ENCODE results near the gene GBGT1. TPM values are rescaled to one million over a fixed set of nuclear protein-coding genes. Genes with fewer than 3 reads are reported as not detected.

Gene GBGT1
- total and polyA plus RNA-seq, 2 of the 4 experiments (the other 2 are of a cell fraction) = 1.8 to 3.2 TPM

DNA sequence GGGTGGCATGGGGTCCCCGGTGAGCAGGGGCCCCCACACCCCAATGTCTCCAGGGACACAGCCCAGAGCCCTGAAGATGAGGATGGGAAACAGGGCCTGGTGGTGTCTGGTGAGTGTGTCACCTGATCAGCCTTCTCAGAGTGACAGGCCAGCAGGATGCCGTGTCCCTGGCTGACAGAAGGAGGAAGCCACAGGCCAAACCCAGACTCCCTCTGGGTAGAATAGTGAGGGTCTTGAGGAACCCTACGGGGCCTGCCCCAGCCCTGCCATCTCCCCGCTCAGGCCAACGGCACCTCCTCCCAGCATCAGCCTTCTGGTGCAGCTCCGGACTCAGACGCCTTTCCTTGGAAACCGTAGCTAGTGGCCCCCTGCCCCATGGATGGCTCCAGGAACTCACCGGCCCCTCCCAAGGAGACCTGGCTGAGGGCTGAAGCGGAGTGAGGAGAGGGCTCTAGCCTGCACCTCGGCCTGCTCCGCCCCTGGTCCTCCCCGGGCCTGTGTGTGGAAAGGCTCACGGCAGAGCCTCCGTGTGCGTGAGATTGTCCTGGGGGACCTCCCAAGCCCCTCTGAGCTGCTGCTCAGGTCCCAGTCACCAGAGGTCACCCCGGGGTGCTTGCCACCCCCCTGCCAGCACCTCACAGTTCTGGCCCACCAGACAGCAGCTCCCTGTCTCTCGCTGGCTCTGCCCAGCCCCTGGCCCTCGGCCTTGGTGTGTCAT is 48.7 kb downstream of the GBGT1 start:
- Histone ChIP-seq H3K27ac (ENCODE audit: insufficient read depth, low read length) (no peak overlapping the region), H2AK5ac (ENCODE audit: low read depth, low read length) (no peak overlapping the region), H3K27me3 (ENCODE audit: control insufficient read depth, insufficient read depth, low read length) (no peaks in the 10 kb centered on the region), H4K8ac (ENCODE audit: low read depth in 2 of 2, low read length in 2 of 2) (no peak overlapping the region), H3K4me2 (ENCODE audit: low read depth, low read length) (no peak overlapping the region), H3K79me1 (ENCODE audit: low read depth in 1 of 2, low read length in 2 of 2) (peaks cover 32 to 81% of the 10 kb centered on the region in 2 experiments), H3K23ac (ENCODE audit: low read depth, low read length) (no peak overlapping the region), H3K9ac (ENCODE audit: low read depth, low read length) (no peak overlapping the region), H3K4ac (ENCODE audit: low read depth, low read length) (peak overlapping the region; percentile 43; the same call in 1 of the 2 replicates), H3K9me1 (ENCODE audit: insufficient read depth, low read length) (peaks cover 21% of the 10 kb centered on the region), H2AK9ac (replicated peaks; ENCODE audit: low read depth, low read length, poor library complexity) (peak overlapping the region; percentile 79), H2BK20ac (ENCODE audit: low read depth, low read length) (no peak overlapping the region), H3K4me3 (ENCODE audit: insufficient read depth, low read depth, low read length) (no peak overlapping the region), H4K20me1 (ENCODE audit: insufficient read depth, low read length) (peaks cover 78% of the 10 kb centered on the region), H3K18ac (ENCODE audit: low read depth, low read length) (no peak overlapping the region), H3K36me3 (ENCODE audit: control insufficient read depth, insufficient read depth, low read length) (peaks cover 6% of the 10 kb centered on the region; the same call in 1 of the 2 replicates), H4K91ac (ENCODE audit: insufficient read depth, low read depth, low read length) (no peak overlapping the region), H4K5ac (ENCODE audit: low read depth, low read length) (no peak overlapping the region), H2BK5ac (ENCODE audit: low read depth, low read length, poor library complexity, severe bottlenecking) (peak overlapping the region; percentile 7), H3K4me1 (ENCODE audit: control insufficient read depth, insufficient read depth, low read length) (peaks cover 31% of the 10 kb centered on the region), H2AFZ (replicated peaks; ENCODE audit: low read length, poor library complexity) (peak overlapping the region; percentile 73), H3K9me3 (ENCODE audit: control insufficient read depth, insufficient read depth, low read length) (no peaks in the 10 kb centered on the region), H2BK120ac (ENCODE audit: low read depth, low read length) (no peak overlapping the region), H3K14ac (replicated peaks; ENCODE audit: low read depth, low read length) (no peak overlapping the region; the same call in 1 of the 2 replicates), H3K56ac (ENCODE audit: extremely low read depth, insufficient read depth, low read length) (no peak overlapping the region), H2BK15ac (ENCODE audit: low read depth, low read length) (no peak overlapping the region)
- TF ChIP-seq, protein P1, sequence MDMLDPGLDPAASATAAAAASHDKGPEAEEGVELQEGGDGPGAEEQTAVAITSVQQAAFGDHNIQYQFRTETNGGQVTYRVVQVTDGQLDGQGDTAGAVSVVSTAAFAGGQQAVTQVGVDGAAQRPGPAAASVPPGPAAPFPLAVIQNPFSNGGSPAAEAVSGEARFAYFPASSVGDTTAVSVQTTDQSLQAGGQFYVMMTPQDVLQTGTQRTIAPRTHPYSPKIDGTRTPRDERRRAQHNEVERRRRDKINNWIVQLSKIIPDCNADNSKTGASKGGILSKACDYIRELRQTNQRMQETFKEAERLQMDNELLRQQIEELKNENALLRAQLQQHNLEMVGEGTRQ (IDR thresholded peaks at IDR 0.05; ENCODE audit: low read depth, low read length) = no peak
- TF ChIP-seq NFE2L2 (IDR thresholded peaks at IDR 0.05; ENCODE audit: low read depth, low read length) = no peak
- no peak for TF ChIP-seq BHLHE40 (IDR thresholded peaks at IDR 0.05; ENCODE audit: low read depth, low read length)
- no peak for TF ChIP-seq MAFK (IDR thresholded peaks at IDR 0.05; ENCODE audit: low read depth, low read length)
- no peak for TF ChIP-seq MXI1 (IDR thresholded peaks at IDR 0.05; ENCODE audit: borderline replicate concordance, low read depth, low read length)
- TF ChIP-seq RAD21 (IDR thresholded peaks at IDR 0.05; ENCODE audit: low read length) = no peak
- no peak for TF ChIP-seq SMC3 (IDR thresholded peaks at IDR 0.05; ENCODE audit: low read depth, low read length)
- TF ChIP-seq RFX5 (IDR thresholded peaks at IDR 0.05; ENCODE audit: low read depth, low read length) = no peak
- TF ChIP-seq CHD1 (IDR thresholded peaks at IDR 0.05; ENCODE audit: low read depth, low read length) = no peak
- TF ChIP-seq, protein P2, sequence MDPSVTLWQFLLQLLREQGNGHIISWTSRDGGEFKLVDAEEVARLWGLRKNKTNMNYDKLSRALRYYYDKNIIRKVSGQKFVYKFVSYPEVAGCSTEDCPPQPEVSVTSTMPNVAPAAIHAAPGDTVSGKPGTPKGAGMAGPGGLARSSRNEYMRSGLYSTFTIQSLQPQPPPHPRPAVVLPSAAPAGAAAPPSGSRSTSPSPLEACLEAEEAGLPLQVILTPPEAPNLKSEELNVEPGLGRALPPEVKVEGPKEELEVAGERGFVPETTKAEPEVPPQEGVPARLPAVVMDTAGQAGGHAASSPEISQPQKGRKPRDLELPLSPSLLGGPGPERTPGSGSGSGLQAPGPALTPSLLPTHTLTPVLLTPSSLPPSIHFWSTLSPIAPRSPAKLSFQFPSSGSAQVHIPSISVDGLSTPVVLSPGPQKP (IDR thresholded peaks at IDR 0.05; ENCODE audit: borderline replicate concordance, low read depth, low read length) = no peak
- no peak for TF ChIP-seq MAZ (IDR thresholded peaks at IDR 0.05; ENCODE audit: borderline replicate concordance, low read depth, low read length)
- no peak for TF ChIP-seq POLR2A (IDR thresholded peaks at IDR 0.05; ENCODE audit: low read depth, low read length)
- TF ChIP-seq FOS (IDR thresholded peaks at IDR 0.05; ENCODE audit: low read depth, low read length) = no peak
- CTCF ChIA-PET = interaction anchor here (1.1 to 2.9 kb wide), 2 partner anchors 29 to 32 kb away, joined by 3 to 10 read pairs; no protein-coding TSS in a partner anchor
- POLR2A ChIA-PET (ENCODE audit: unreplicated experiment) = no interaction called here
- DNase-seq = no peak
- BruUV-seq (replicated peaks) = no TSS peak
- dilution Hi-C loops (cut with HindIII; ENCODE audit: low sequenced_read_pairs, unreplicated experiment) (no loop called here), intact Hi-C loops (cut with micrococcal nuclease) (no loop called here), in situ Hi-C loops (cut with MboI; ENCODE audit: low sequenced_read_pairs) (no loop called here)
- no peak for ATAC-seq (ENCODE audit: low read depth)
- 94% methylated on average over 9 of the region's 19 CpGs; no CpG with 5 or more reads in 1 of the 2 experiments for WGBS, 2 experiments (ENCODE audit: extremely low coverage in 2 of 2, insufficient read length in 1 of 2)
